Loucy (cell line): ENCODE measurements around the gene SETBP1.
"Not testable (repeated sequence)": the region's sequence is repeated elsewhere in the genome, so short reads cannot be mapped to it uniquely, and the experiment has no call there.

ENCODE experiments used
- H2AFZ ChIP-seq: fragments of 200-600 bp; sonication (generic); 2 replicates; pipeline ENCODE4 v1.6.0; 2016; ENCODE audit warnings: antibody characterized with exemption, mild to moderate bottlenecking, low read length, moderate library complexity
- H3F3A ChIP-seq: fragments of 200-600 bp; 2 replicates; pipeline ENCODE4 v1.6.0; 2016; ENCODE audit warnings: antibody characterized with exemption, low read depth, mild to moderate bottlenecking
- H3K27me3 ChIP-seq: fragments of 200-600 bp; sonication (generic); 2 replicates; pipeline ENCODE4 v1.6.1; 2014; ENCODE audit warnings: low read length, mild to moderate bottlenecking; ENCODE audit not compliant: insufficient read depth, poor library complexity, severe bottlenecking
- H3K36me3 ChIP-seq: fragments of 200-600 bp; sonication (generic); 2 replicates; pipeline ENCODE4 v1.6.1; 2016; ENCODE audit warnings: low read length; ENCODE audit not compliant: insufficient read depth
- H3K4me1 ChIP-seq: fragments of 200-600 bp; sonication (generic); 2 replicates; pipeline ENCODE4 v1.5.1; 2014; ENCODE audit warnings: low read length, mild to moderate bottlenecking; ENCODE audit not compliant: insufficient read depth, poor library complexity, severe bottlenecking
- H3K4me2 ChIP-seq: fragments of 200-600 bp; sonication (generic); 2 replicates; pipeline ENCODE4 v1.6.0; 2014; ENCODE audit warnings: antibody characterized with exemption, low read length, low read depth, mild to moderate bottlenecking; ENCODE audit not compliant: poor library complexity, severe bottlenecking
- H3K4me3 ChIP-seq: fragments of 200-600 bp; sonication (generic); 2 replicates; pipeline ENCODE4 v1.5.1; 2014; ENCODE audit warnings: low read length, mild to moderate bottlenecking, mixed read lengths; ENCODE audit not compliant: poor library complexity, severe bottlenecking
- H3K79me2 ChIP-seq: fragments of 200-600 bp; sonication (generic); 2 replicates; pipeline ENCODE4 v1.6.1; 2014; ENCODE audit warnings: low read length; ENCODE audit not compliant: insufficient read depth
- H3K9ac ChIP-seq: fragments of 200-600 bp; sonication (generic); 2 replicates; pipeline ENCODE4 v1.6.0; 2014; ENCODE audit warnings: mild to moderate bottlenecking, low read depth, low read length, moderate library complexity; ENCODE audit not compliant: poor library complexity, severe bottlenecking
- H3K9me2 ChIP-seq: fragments of 200-600 bp; sonication (generic); replicated peaks from 2 replicates; pipeline ENCODE4 v1.6.1; 2016; ENCODE audit warnings: low read depth, low read length, mixed read lengths
- H3K9me3 ChIP-seq: fragments of 200-600 bp; sonication (generic); 2 replicates; pipeline ENCODE4 v1.6.1; 2014; ENCODE audit warnings: mild to moderate bottlenecking, antibody characterized with exemption, low read length, low read depth; ENCODE audit not compliant: insufficient read depth
- H4K20me1 ChIP-seq: fragments of 200-600 bp; sonication (generic); 2 replicates; pipeline ENCODE4 v1.6.0; 2014; ENCODE audit warnings: antibody characterized with exemption, low read length, mild to moderate bottlenecking; ENCODE audit not compliant: insufficient read depth, poor library complexity, severe bottlenecking
- EZH2phosphoT487 ChIP-seq: fragments of 200-600 bp; IDR thresholded peaks from 2 replicates; pipeline ENCODE4 v1.6.1; 2018; ENCODE audit warnings: antibody characterized with exemption, mild to moderate bottlenecking, moderate library complexity, borderline replicate concordance
- TF ChIP-seq, protein P1 (sequence below): fragments of 200-600 bp; sonication (generic); conservative IDR thresholded peaks from 2 replicates; pipeline ENCODE4 v1.5.1; 2014; ENCODE audit warnings: mild to moderate bottlenecking, antibody characterized with exemption, low read length

Gene SETBP1

DNA sequence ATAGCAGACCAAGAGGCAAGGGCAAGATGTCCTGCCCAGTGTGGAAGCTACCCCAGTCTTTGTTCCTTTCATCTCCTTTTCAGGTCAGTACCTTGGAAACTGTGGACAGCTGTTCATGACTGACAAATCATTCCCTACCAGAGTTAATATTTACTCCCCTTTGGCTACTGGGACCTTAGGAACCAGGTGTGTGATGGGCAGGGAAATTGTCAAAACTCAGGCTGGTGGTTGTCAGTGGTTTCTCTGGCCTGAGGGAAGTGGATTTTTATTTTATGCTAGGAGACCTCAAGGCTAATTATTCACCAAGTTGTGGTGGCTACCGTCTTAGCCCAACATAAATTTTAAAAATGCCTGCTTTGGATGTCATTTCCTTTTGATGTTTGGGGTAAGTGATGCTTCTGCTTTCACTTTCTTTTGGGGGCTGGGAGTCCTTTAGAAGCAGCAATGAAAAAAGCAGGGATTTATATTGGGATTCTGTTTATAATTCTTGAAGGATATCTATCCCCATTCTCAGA, 119.3 kb downstream of the SETBP1 start:
- Histone ChIP-seq H3K9me2 (no peaks in the 10 kb centered on the region), H3K36me3 (peaks cover 29% of the 10 kb centered on the region; the same call in 1 of the 2 replicates), H4K20me1 (no peaks in the 10 kb centered on the region), H3F3A (no peaks in the 10 kb centered on the region), H3K9me3 (no peaks in the 10 kb centered on the region), H3K4me2 (peak overlapping the region; percentile 37), H3K79me2 (no peaks in the 10 kb centered on the region; the same call in 1 of the 2 replicates), H3K4me1 (peaks cover 26% of the 10 kb centered on the region), H2AFZ (no peak overlapping the region), H3K4me3 (peak overlapping the region; percentile 2), H3K27me3 (no peaks in the 10 kb centered on the region), H3K9ac (no peak overlapping the region)
- TF ChIP-seq, protein P1, sequence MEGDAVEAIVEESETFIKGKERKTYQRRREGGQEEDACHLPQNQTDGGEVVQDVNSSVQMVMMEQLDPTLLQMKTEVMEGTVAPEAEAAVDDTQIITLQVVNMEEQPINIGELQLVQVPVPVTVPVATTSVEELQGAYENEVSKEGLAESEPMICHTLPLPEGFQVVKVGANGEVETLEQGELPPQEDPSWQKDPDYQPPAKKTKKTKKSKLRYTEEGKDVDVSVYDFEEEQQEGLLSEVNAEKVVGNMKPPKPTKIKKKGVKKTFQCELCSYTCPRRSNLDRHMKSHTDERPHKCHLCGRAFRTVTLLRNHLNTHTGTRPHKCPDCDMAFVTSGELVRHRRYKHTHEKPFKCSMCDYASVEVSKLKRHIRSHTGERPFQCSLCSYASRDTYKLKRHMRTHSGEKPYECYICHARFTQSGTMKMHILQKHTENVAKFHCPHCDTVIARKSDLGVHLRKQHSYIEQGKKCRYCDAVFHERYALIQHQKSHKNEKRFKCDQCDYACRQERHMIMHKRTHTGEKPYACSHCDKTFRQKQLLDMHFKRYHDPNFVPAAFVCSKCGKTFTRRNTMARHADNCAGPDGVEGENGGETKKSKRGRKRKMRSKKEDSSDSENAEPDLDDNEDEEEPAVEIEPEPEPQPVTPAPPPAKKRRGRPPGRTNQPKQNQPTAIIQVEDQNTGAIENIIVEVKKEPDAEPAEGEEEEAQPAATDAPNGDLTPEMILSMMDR: no peak
- TF ChIP-seq EZH2phosphoT487: no peak

DNA sequence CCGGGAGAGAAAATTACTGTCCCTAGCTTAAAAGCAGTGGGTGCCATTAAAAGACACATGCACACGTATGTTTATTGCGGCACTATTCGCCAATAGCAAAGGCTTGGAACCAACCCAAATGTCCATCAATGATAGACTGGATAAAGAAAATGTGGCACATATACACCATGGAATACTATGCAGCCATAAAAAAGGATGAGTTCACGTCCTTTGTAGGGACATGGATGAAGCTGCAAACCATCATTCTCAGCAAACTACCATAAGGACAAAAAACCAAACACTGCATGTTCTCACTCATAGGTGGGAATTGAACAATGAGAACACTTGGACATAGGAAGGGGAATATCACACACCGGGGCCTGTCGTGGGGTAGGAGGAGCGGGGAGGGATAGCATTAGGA, 120.1 kb downstream of the SETBP1 start:
- not testable (repeated sequence) for H2AFZ ChIP-seq, H3K4me3 ChIP-seq, H3K9me2 ChIP-seq, H3K27me3 ChIP-seq, H4K20me1 ChIP-seq, H3K9me3 ChIP-seq, H3K79me2 ChIP-seq, H3K4me2 ChIP-seq, H3K9ac ChIP-seq, H3F3A ChIP-seq
- Histone ChIP-seq H3K36me3 (peaks cover 23% of the 10 kb centered on the region; the same call in 1 of the 2 replicates), H3K4me1 (peaks cover 32% of the 10 kb centered on the region)

DNA sequence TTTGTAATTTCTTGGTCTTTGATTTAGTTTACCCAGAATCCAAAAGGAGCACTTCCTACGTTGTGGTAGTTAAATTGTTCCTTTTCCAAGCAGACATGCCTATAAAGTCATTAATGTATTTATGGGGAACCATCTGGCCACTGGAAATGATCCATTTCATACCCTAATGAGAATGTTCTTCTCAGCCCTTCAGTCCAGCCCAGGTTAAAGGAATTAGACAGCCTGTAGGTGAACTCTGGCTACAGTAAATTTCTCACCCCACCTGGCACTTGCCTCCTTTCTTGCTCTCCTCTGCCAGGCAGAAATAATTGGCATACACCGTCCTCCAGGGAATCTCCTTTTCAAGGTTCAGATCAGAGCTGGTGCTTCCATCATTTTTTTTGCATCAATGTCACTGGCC, 121.1 kb downstream of the SETBP1 start:
- no peaks in the 10 kb centered on the region for H3F3A ChIP-seq
- H3K9ac ChIP-seq: no peak overlapping the region
- H2AFZ ChIP-seq: no peak overlapping the region
- H3K4me3 ChIP-seq: no peak overlapping the region
- H3K9me2 ChIP-seq: no peaks in the 10 kb centered on the region
- no peaks in the 10 kb centered on the region for H4K20me1 ChIP-seq
- no peak overlapping the region for H3K4me2 ChIP-seq
- peaks cover 41% of the 10 kb centered on the region for H3K4me1 ChIP-seq
- peaks cover 21% of the 10 kb centered on the region; the same call in 1 of the 2 replicates for H3K36me3 ChIP-seq
- H3K27me3 ChIP-seq: no peaks in the 10 kb centered on the region
- peaks cover 2% of the 10 kb centered on the region; the same call in 1 of the 2 replicates for H3K79me2 ChIP-seq
- no peaks in the 10 kb centered on the region for H3K9me3 ChIP-seq
- TF ChIP-seq, protein P1: no peak
- TF ChIP-seq EZH2phosphoT487: no peak

DNA sequence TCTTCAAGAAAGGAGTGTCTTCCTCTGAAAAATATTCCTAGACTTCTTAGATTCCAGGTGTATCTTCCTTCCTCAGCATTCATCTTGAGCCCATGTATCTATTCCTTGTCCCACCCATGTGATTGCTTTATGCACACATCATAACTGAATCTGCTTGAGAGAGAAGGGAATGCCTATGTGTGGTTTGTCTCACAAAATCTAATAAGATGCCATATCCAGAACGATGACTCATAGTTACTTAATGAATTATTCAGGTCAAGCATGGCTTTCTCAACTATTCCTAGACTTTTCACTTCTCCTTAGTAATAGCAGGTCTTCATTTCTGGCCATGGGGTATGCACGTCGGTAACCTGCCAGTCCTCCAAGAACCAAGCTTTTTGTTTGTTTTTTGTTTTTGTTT, 121.8 kb downstream of the SETBP1 start:
- Histone ChIP-seq H3K4me3 (no peak overlapping the region), H3K4me2 (no peak overlapping the region), H3F3A (no peaks in the 10 kb centered on the region), H3K9me2 (no peaks in the 10 kb centered on the region), H3K36me3 (peaks cover 21% of the 10 kb centered on the region; the same call in 1 of the 2 replicates), H3K27me3 (no peaks in the 10 kb centered on the region), H3K79me2 (peaks cover 6% of the 10 kb centered on the region; the same call in 1 of the 2 replicates), H3K4me1 (peaks cover 48% of the 10 kb centered on the region), H2AFZ (no peak overlapping the region), H3K9ac (no peak overlapping the region), H3K9me3 (no peaks in the 10 kb centered on the region), H4K20me1 (no peaks in the 10 kb centered on the region)
- no peak for TF ChIP-seq EZH2phosphoT487
- TF ChIP-seq, protein P1: no peak
